ENCODE measurements around the gene OST4.
"Not testable (repeated sequence)": the region's sequence is repeated elsewhere in the genome, so short reads cannot be mapped to it uniquely, and the experiment has no call there.

The OST4 gene

GRCh38 chr2:27076323-27076722 is 4.9 kb upstream of the OST4 start:
- no peaks in the 10 kb centered on the region for H3K27me3 ChIP-seq (replicated peaks; ENCODE audit: insufficient read depth, low read length)
- H3K36me3 ChIP-seq (replicated peaks; ENCODE audit: insufficient read depth, low read length) = no peaks in the 10 kb centered on the region
- H3K9ac ChIP-seq (ENCODE audit: low read length) = no peak overlapping the region
- H3K27ac ChIP-seq (ENCODE audit: low read length) = peak overlapping the region; percentile 63; the same call in 1 of the 2 replicates
- H3K9me3 ChIP-seq (replicated peaks; ENCODE audit: insufficient read depth, low read length) = no peaks in the 10 kb centered on the region
- H3K79me2 ChIP-seq (ENCODE audit: low read length) = peaks cover 20% of the 10 kb centered on the region
- TF ChIP-seq EZH2phosphoT487 (IDR thresholded peaks at IDR 0.05; ENCODE audit: low read length) (no peak), CTCF (IDR thresholded peaks at IDR 0.05; ENCODE audit: low read length) (no peak), EZH2 (optimal IDR thresholded peaks at IDR 0.05; ENCODE audit: low read depth, low read length) (no peak)
- DNase-seq = no peak
- H3F3A ChIP-seq (ENCODE audit: insufficient read depth, low read length) = peaks cover 25% of the 10 kb centered on the region
- H2AFZ ChIP-seq (ENCODE audit: low read length) = no peak overlapping the region
- no peak overlapping the region for H3K4me2 ChIP-seq (ENCODE audit: low read depth, low read length)
- no peaks in the 10 kb centered on the region for H3K9me2 ChIP-seq (replicated peaks; ENCODE audit: insufficient read depth, low read length)
- H3K4me3 ChIP-seq (ENCODE audit: low read length) = no peak overlapping the region
- no peaks in the 10 kb centered on the region for H4K20me1 ChIP-seq (ENCODE audit: insufficient read depth, low read length)
- peaks cover 55% of the 10 kb centered on the region for H3K4me1 ChIP-seq (ENCODE audit: low read length)

GRCh38 chr2:27075566-27075871 is 4.1 kb upstream of the OST4 start:
- not testable (repeated sequence) for H3K27me3 ChIP-seq (replicated peaks; ENCODE audit: insufficient read depth, low read length); DNase-seq; H3K4me3 ChIP-seq (ENCODE audit: low read length); H3K36me3 ChIP-seq (replicated peaks; ENCODE audit: insufficient read depth, low read length); H3K9me2 ChIP-seq (replicated peaks; ENCODE audit: insufficient read depth, low read length); H3K9me3 ChIP-seq (replicated peaks; ENCODE audit: insufficient read depth, low read length); H4K20me1 ChIP-seq (ENCODE audit: insufficient read depth, low read length)
- Histone ChIP-seq H3F3A (ENCODE audit: insufficient read depth, low read length) (peaks cover 28% of the 10 kb centered on the region), H3K4me2 (ENCODE audit: low read depth, low read length) (peak overlapping the region; percentile 56), H3K9ac (ENCODE audit: low read length) (peak overlapping the region; percentile 15; the same call in 1 of the 2 replicates), H3K4me1 (ENCODE audit: low read length) (peaks cover 53% of the 10 kb centered on the region), H2AFZ (ENCODE audit: low read length) (peak overlapping the region; percentile 46), H3K79me2 (ENCODE audit: low read length) (peaks cover 28% of the 10 kb centered on the region), H3K27ac (ENCODE audit: low read length) (peak overlapping the region; percentile 49; the same call in 1 of the 2 replicates)

- Histone ChIP-seq H3K9ac (ENCODE audit: low read length) (peak overlapping the region; percentile 15; the same call in 1 of the 2 replicates), H3K27ac (ENCODE audit: low read length) (peak overlapping the region; percentile 49), H3K4me1 (ENCODE audit: low read length) (peaks cover 53% of the 10 kb centered on the region), H3K36me3 (replicated peaks; ENCODE audit: insufficient read depth, low read length) (no peaks in the 10 kb centered on the region), H3K4me3 (ENCODE audit: low read length) (no peak overlapping the region), H4K20me1 (ENCODE audit: insufficient read depth, low read length) (no peaks in the 10 kb centered on the region), H3F3A (ENCODE audit: insufficient read depth, low read length) (peaks cover 26% of the 10 kb centered on the region), H3K27me3 (replicated peaks; ENCODE audit: insufficient read depth, low read length) (no peaks in the 10 kb centered on the region), H3K9me3 (replicated peaks; ENCODE audit: insufficient read depth, low read length) (no peaks in the 10 kb centered on the region), H3K79me2 (ENCODE audit: low read length) (peaks cover 31% of the 10 kb centered on the region), H3K4me2 (ENCODE audit: low read depth, low read length) (peak overlapping the region; percentile 56), H2AFZ (ENCODE audit: low read length) (peak overlapping the region; percentile 46), H3K9me2 (replicated peaks; ENCODE audit: insufficient read depth, low read length) (no peaks in the 10 kb centered on the region)
- peak; percentile 57 for DNase-seq
- TF ChIP-seq CTCF (IDR thresholded peaks at IDR 0.05; ENCODE audit: low read length) = no peak
- no peak for TF ChIP-seq EZH2 (optimal IDR thresholded peaks at IDR 0.05; ENCODE audit: low read depth, low read length)
Observed at GRCh38 chr2:27074738-27075565, 3.5 kb upstream of the OST4 start.

GRCh38 chr2:27073782-27074181 is 2.3 kb upstream of the OST4 start:
- no peaks in the 10 kb centered on the region for H3K9me3 ChIP-seq (replicated peaks; ENCODE audit: insufficient read depth, low read length)
- no peak for DNase-seq
- H3K9ac ChIP-seq (ENCODE audit: low read length) = no peak overlapping the region
- H3K27ac ChIP-seq (ENCODE audit: low read length) = no peak overlapping the region
- no peaks in the 10 kb centered on the region for H3K9me2 ChIP-seq (replicated peaks; ENCODE audit: insufficient read depth, low read length)
- peaks cover 25% of the 10 kb centered on the region for H3F3A ChIP-seq (ENCODE audit: insufficient read depth, low read length)
- no peak overlapping the region for H2AFZ ChIP-seq (ENCODE audit: low read length)
- H4K20me1 ChIP-seq (ENCODE audit: insufficient read depth, low read length) = no peaks in the 10 kb centered on the region
- no peaks in the 10 kb centered on the region for H3K27me3 ChIP-seq (replicated peaks; ENCODE audit: insufficient read depth, low read length)
- H3K79me2 ChIP-seq (ENCODE audit: low read length) = peaks cover 32% of the 10 kb centered on the region
- H3K36me3 ChIP-seq (replicated peaks; ENCODE audit: insufficient read depth, low read length) = no peaks in the 10 kb centered on the region
- no peak overlapping the region for H3K4me2 ChIP-seq (ENCODE audit: low read depth, low read length)
- TF ChIP-seq EZH2 (optimal IDR thresholded peaks at IDR 0.05; ENCODE audit: low read depth, low read length) (no peak), CTCF (IDR thresholded peaks at IDR 0.05; ENCODE audit: low read length) (no peak), EZH2phosphoT487 (IDR thresholded peaks at IDR 0.05; ENCODE audit: low read length) (no peak)
- no peak overlapping the region for H3K4me3 ChIP-seq (ENCODE audit: low read length)
- peaks cover 55% of the 10 kb centered on the region for H3K4me1 ChIP-seq (ENCODE audit: low read length)
